Neuronal stem cell (in vitro differentiated cells): ENCODE measurements around the gene KIF26A.

ENCODE experiments used
- DNase-seq: peaks from one replicate; pipeline ENCODE4 v3.0.0-alpha.2; 2013; ENCODE audit warnings: low spot score
- H2AFZ ChIP-seq: one replicate; pipeline ENCODE4 v1.6.1; 2013; ENCODE audit warnings: mild to moderate bottlenecking, low read length, inconsistent platforms
- H2AK5ac ChIP-seq: 2 replicates; pipeline ENCODE4 v1.6.1; 2013; ENCODE audit warnings: low read depth, mild to moderate bottlenecking, inconsistent platforms, low read length, moderate library complexity, mixed read lengths
- H2BK120ac ChIP-seq: 2 replicates; pipeline ENCODE4 v1.6.1; 2013; ENCODE audit warnings: low read depth, mild to moderate bottlenecking, inconsistent platforms, low read length, moderate library complexity, mixed read lengths
- H2BK12ac ChIP-seq: one replicate; pipeline ENCODE4 v1.6.1; 2013; ENCODE audit warnings: low read length, inconsistent platforms
- H2BK15ac ChIP-seq: 2 replicates; pipeline ENCODE4 v1.6.1; 2013; ENCODE audit warnings: mild to moderate bottlenecking, low read length, inconsistent platforms, mixed read lengths
- H2BK5ac ChIP-seq: one replicate; pipeline ENCODE4 v1.6.1; 2013; ENCODE audit warnings: inconsistent platforms, mild to moderate bottlenecking, low read length, moderate library complexity
- H3K14ac ChIP-seq: one replicate; pipeline ENCODE4 v1.6.1; 2013; ENCODE audit warnings: low read length, inconsistent platforms
- H3K18ac ChIP-seq: 2 replicates; pipeline ENCODE4 v1.6.1; 2013; ENCODE audit warnings: low read length, inconsistent platforms
- H3K23ac ChIP-seq: 2 replicates; pipeline ENCODE4 v1.6.1; 2013; ENCODE audit warnings: low read depth, mild to moderate bottlenecking, mixed read lengths, low read length, inconsistent platforms; ENCODE audit not compliant: poor library complexity
- H3K27ac ChIP-seq: replicated peaks from 3 replicates; pipeline ENCODE4 v1.5.1; 2013; ENCODE audit warnings: low read length, inconsistent platforms
- H3K27me3 ChIP-seq, 3 experiments: 2 replicates each; pipeline ENCODE4 v1.6.1; 2013; ENCODE audit warnings: low read length in 3 of 3, mild to moderate bottlenecking in 2 of 3, inconsistent platforms in 1 of 3, low read depth in 1 of 3, mixed read lengths in 1 of 3, moderate library complexity in 1 of 3; ENCODE audit not compliant: control insufficient read depth in 3 of 3, insufficient read depth in 3 of 3
- H3K36me3 ChIP-seq, 2 donors: replicated peaks in 1 of 2; 2 replicates each; pipeline ENCODE4 v1.6.1; 2013; ENCODE audit warnings: low read length in 2 of 2; ENCODE audit not compliant: control insufficient read depth in 2 of 2, insufficient read depth in 2 of 2
- H3K4ac ChIP-seq: 2 replicates; pipeline ENCODE4 v1.6.1; 2013; ENCODE audit warnings: inconsistent platforms, mild to moderate bottlenecking, low read length, moderate library complexity
- H3K4me1 ChIP-seq, 2 donors: 1 replicate in 1 of 2; 2 replicates in 1 of 2; pipeline ENCODE4 v1.6.1; 2013; ENCODE audit warnings: low read length in 2 of 2, low read depth in 1 of 2; ENCODE audit not compliant: control insufficient read depth in 2 of 2, insufficient read depth in 1 of 2
- H3K4me2 ChIP-seq: one replicate; pipeline ENCODE4 v1.6.1; 2013; ENCODE audit warnings: mild to moderate bottlenecking, low read length, inconsistent platforms; ENCODE audit not compliant: insufficient read depth, poor library complexity, severe bottlenecking
- H3K4me3 ChIP-seq, 2 donors: 2 replicates each; pipeline ENCODE4 v1.5.1; 2013; ENCODE audit warnings: low read length in 2 of 2, mild to moderate bottlenecking in 2 of 2, inconsistent platforms in 1 of 2, moderate library complexity in 1 of 2
- H3K79me1 ChIP-seq: one replicate; pipeline ENCODE4 v1.6.1; 2013; ENCODE audit warnings: low read depth, mild to moderate bottlenecking, inconsistent platforms, low read length, moderate library complexity
- H3K9ac ChIP-seq: one replicate; pipeline ENCODE4 v1.6.1; 2013; ENCODE audit warnings: mild to moderate bottlenecking, low read depth, low read length, inconsistent platforms; ENCODE audit not compliant: poor library complexity
- H3K9me3 ChIP-seq, 2 donors: replicated peaks in 1 of 2; 2 replicates each; pipeline versions ENCODE3 to v1.6.1; 2013; ENCODE audit warnings: low read length in 2 of 2, mild to moderate bottlenecking in 2 of 2, inconsistent platforms in 1 of 2, low read depth in 1 of 2, mixed read lengths in 1 of 2, moderate library complexity in 1 of 2; ENCODE audit not compliant: control insufficient read depth in 2 of 2, insufficient read depth in 1 of 2
- H4K8ac ChIP-seq: one replicate; pipeline ENCODE4 v1.6.1; 2013; ENCODE audit warnings: low read depth, mild to moderate bottlenecking, inconsistent platforms, low read length, moderate library complexity
- H4K91ac ChIP-seq: one replicate; pipeline ENCODE4 v1.6.1; 2013; ENCODE audit warnings: low read length, low read depth, mild to moderate bottlenecking, inconsistent platforms; ENCODE audit not compliant: poor library complexity
- WGBS, 2 donors: extraction: QIAGEN DNeasy Blood & Tissue Kit; methylation state at CpG; one replicate each; pipeline ENCODE4 v1.1.7; 2013; ENCODE audit warnings: missing lambda C conversion rate in 2 of 2, mixed read lengths in 1 of 2; ENCODE audit not compliant: insufficient read length in 2 of 2, insufficient replicate concordance in 1 of 2; ENCODE audit errors: extremely low coverage in 2 of 2; 5-methylcytosine and 5-hydroxymethylcytosine counted together

Gene KIF26A

DNA sequence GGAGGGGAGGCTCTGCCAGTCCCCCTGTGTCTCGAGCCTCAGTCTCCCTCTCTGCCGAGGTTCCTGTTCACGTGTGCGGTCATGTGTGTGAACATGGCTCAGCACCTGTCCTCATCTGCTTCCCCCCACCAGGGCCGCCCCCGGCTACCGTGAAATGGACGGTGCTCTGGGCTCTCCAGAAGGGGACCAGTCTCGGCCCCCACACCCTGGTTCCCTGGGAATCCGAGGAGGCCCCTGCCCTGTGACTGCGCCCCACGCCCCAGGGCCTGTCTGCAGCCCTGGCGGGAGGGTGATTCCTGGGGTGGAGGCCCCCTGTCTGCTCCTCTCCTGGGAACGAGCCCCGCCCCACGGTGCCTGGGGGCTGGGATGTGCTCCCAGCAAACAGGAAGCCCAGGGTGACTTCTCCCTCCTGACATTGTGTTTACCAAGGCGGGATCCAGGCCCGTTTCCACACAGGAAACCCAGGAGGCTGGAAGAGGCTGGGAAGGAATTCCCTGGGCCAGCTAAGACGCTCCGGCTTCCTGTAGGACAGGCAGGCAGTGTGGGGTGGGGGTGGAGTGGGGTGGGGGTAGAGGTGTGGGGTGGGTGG, 46.6 kb downstream of the KIF26A start:
- H4K91ac ChIP-seq: no peak overlapping the region
- no CpG with 5 or more reads among the region's 20 CpGs for WGBS, 2 donors
- H3K27me3 ChIP-seq: peaks cover 0 to 15% (median 0%) of the 10 kb centered on the region in 3 experiments
- no peak overlapping the region for H2AFZ ChIP-seq
- no peak overlapping the region for H4K8ac ChIP-seq
- H2BK5ac ChIP-seq: no peak overlapping the region
- H3K4me1 ChIP-seq: peaks cover 12 to 15% of the 10 kb centered on the region in 2 donors
- DNase-seq: no peak
- no peak overlapping the region for H3K23ac ChIP-seq
- H3K27ac ChIP-seq: no peak overlapping the region
- peaks cover 3% of the 10 kb centered on the region for H3K79me1 ChIP-seq
- H2BK12ac ChIP-seq: peak overlapping the region; percentile 84
- no peak overlapping the region for H3K9ac ChIP-seq
- H3K4me3 ChIP-seq: no peak overlapping the region
- peak overlapping the region; percentile 76 for H3K18ac ChIP-seq
- no peak overlapping the region for H3K14ac ChIP-seq
- H3K36me3 ChIP-seq: no peaks in the 10 kb centered on the region
- H3K9me3 ChIP-seq: peaks cover 0 to 4% of the 10 kb centered on the region in 2 donors
- H3K4me2 ChIP-seq: no peak overlapping the region
- H2BK15ac ChIP-seq: peak overlapping the region; percentile 40
- H2AK5ac ChIP-seq: peak overlapping the region; percentile 73
- no peak overlapping the region for H3K4ac ChIP-seq
- no peak overlapping the region for H2BK120ac ChIP-seq

DNA sequence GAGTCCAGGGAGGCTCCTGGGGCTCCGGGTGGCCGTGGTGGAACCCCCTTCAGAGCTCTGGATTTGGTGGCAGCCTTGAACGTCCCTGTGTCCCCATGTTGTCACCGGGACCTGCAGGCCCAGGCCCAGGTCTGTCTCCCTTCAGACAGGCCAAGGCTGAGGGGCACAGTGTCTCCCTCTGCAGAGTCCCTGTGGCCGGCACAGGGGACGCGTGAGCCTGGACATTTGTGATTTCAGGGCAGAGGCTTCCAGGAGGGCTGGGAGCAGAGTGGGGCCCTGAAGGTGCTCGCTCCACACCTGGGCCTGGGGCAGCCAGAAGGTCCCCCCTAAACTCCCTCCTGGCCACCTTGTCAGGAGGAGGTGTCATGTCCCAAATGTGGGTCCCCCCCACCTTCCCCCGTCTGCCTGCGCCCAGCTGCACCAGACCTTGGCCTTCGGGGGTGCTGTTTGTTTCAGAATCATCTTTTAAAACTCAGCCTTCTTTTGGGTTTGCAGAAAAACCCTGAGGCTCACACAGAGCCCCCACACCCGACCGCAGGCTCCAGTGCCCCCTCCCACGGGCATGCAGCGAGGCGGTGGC, 47.6 kb downstream of the KIF26A start:
- Histone ChIP-seq H3K4ac (no peak overlapping the region), H2BK15ac (peak overlapping the region; percentile 89), H3K27me3 (peaks cover 0 to 19% (median 0%) of the 10 kb centered on the region in 3 experiments), H4K8ac (no peak overlapping the region), H3K23ac (no peak overlapping the region), H3K4me1 (peaks cover 12 to 15% of the 10 kb centered on the region in 2 donors), H2AK5ac (peak overlapping the region; percentile 63), H3K79me1 (peaks cover 3% of the 10 kb centered on the region), H3K14ac (peak overlapping the region; percentile 71), H3K4me2 (no peak overlapping the region), H3K36me3 (no peaks in the 10 kb centered on the region), H3K9me3 (peaks cover 0 to 4% of the 10 kb centered on the region in 2 donors), H3K18ac (peak overlapping the region; percentile 71), H2AFZ (no peak overlapping the region), H3K9ac (no peak overlapping the region), H3K27ac (no peak overlapping the region), H2BK120ac (no peak overlapping the region), H2BK5ac (no peak overlapping the region), H4K91ac (no peak overlapping the region), H2BK12ac (no peak overlapping the region), H3K4me3 (no peak overlapping the region)
- DNase-seq: no peak
- no CpG with 5 or more reads among the region's 16 CpGs for WGBS, 2 donors

DNA sequence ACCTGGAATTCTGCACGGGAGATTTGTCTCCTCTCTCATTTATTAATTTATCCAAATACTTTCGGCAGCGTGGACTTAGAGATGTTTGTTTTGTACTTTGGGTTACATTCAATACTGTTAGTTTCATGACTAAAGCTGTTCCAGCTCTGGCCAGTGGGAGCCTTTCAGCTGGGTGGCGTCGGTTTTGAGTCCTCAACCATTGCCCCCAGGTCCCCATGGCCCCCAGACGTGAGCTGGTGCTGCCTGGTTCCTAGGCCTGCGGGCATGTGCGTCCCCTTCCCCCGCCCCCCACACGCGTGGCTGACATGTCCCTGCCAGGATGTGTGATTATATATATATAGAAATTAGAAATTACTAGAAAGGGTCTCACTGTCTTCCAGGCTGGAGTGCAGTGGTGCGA, 48.2 kb downstream of the KIF26A start:
- DNase-seq: no peak
- Histone ChIP-seq H4K8ac (no peak overlapping the region), H2BK12ac (no peak overlapping the region), H2BK5ac (no peak overlapping the region), H2AK5ac (peak overlapping the region; percentile 63), H3K36me3 (no peaks in the 10 kb centered on the region), H2BK120ac (no peak overlapping the region), H3K4me1 (peaks cover 10 to 11% of the 10 kb centered on the region in 2 donors), H3K9ac (no peak overlapping the region), H3K23ac (no peak overlapping the region), H3K4ac (no peak overlapping the region), H3K14ac (no peak overlapping the region), H3K27ac (no peak overlapping the region), H3K27me3 (peaks cover 0 to 25% (median 0%) of the 10 kb centered on the region in 3 experiments), H3K9me3 (peaks cover 0 to 4% of the 10 kb centered on the region in 2 donors), H3K4me2 (no peak overlapping the region), H3K4me3 (no peak overlapping the region), H2AFZ (no peak overlapping the region), H4K91ac (no peak overlapping the region), H2BK15ac (no peak overlapping the region), H3K79me1 (peaks cover 3% of the 10 kb centered on the region), H3K18ac (no peak overlapping the region)
- no CpG with 5 or more reads among the region's 12 CpGs for WGBS, 2 donors

DNA sequence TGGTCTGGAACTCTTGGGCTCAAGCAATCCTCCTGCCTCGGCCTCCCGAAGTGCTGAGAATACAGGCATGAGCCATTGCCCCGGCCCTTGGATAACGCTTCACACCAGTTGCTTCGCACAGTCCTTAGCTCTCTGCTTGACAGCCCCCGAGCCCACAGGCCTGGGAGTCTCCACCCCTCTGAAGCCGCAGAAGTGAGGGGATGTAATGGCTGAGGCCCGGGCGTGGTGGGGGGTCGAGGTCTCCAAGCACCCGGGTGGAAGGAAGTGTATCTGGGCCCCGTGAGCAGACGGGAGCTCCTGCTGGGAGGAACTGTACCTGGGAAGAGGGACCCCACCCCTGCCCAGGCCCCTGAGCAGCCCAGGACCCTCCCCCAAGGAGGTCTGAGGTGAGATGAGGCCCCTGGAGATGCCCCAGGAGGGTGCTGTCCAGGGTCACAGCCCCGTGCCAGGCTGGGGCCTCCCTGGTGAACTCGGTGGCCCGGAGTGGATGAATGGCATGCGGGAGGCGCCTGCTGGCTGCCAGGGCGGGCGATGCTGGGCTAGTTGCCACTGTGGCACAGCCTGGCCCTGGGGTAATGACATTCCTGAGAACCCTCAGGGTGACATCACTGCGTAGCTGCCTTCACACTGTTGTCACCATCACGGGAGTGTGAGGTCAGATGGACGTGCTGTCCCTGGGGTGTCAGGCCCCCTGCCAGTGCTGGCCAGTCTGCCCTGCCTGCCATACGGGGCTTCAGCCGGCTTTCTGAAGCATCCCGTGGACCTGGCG, 48.9 kb downstream of the KIF26A start:
- no peak overlapping the region for H4K8ac ChIP-seq
- H2AFZ ChIP-seq: no peak overlapping the region
- H3K23ac ChIP-seq: peak overlapping the region; percentile 17
- H3K27ac ChIP-seq: no peak overlapping the region
- H3K4me3 ChIP-seq: no peak overlapping the region
- no peaks in the 10 kb centered on the region for H3K36me3 ChIP-seq
- H2BK120ac ChIP-seq: no peak overlapping the region
- H3K14ac ChIP-seq: no peak overlapping the region
- H3K4me1 ChIP-seq: peaks cover 2 to 4% of the 10 kb centered on the region in 2 donors
- peak overlapping the region; percentile 85 for H3K18ac ChIP-seq
- peak overlapping the region; percentile 70 for H2AK5ac ChIP-seq
- DNase-seq: no peak
- H2BK5ac ChIP-seq: no peak overlapping the region
- no peak overlapping the region for H4K91ac ChIP-seq
- H3K27me3 ChIP-seq: peaks cover 0 to 32% (median 0%) of the 10 kb centered on the region in 3 experiments
- no CpG with 5 or more reads among the region's 27 CpGs for WGBS, 2 donors
- H3K9ac ChIP-seq: peak overlapping the region; percentile 21
- H2BK15ac ChIP-seq: no peak overlapping the region
- H2BK12ac ChIP-seq: no peak overlapping the region
- H3K4ac ChIP-seq: no peak overlapping the region
- peaks cover 3% of the 10 kb centered on the region for H3K79me1 ChIP-seq
- H3K4me2 ChIP-seq: no peak overlapping the region
- H3K9me3 ChIP-seq: peaks cover 0 to 4% of the 10 kb centered on the region in 2 donors
